HG03025 (cell line): ENCODE data around the gene NANP.
"Not testable (repeated sequence)": the region's sequence is repeated elsewhere in the genome, so short reads cannot be mapped to it uniquely, and the experiment has no call there.

Source experiments
- ATAC-seq: cut with Tn5 transposase; IDR thresholded peaks from one replicate; pipeline ENCODE4 v1.9.1; 2021; ENCODE audit warnings: mild to moderate bottlenecking, moderate library complexity; ENCODE audit not compliant: unreplicated experiment, low FRiP score

Gene NANP

DNA sequence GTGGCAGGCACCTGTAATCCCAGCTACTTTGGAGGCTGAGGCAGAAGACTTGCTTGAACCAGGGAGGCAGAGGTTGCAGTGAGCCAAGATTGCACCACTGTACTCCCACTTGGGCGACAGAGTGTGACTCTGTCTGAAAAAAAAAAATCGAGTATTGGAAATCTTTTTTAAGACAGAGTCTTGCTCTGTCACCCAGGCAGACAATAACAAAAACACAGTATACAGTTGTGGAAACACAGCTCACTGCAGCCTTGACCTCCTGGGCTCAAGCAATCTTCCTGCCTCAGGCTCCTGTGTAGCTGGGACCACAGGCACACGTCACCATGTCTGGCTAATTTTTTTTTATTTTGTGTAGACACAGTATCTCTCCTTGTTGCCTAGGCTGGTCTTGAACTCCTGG lies 15.0 kb downstream of the NANP start:
- ATAC-seq, result no peak

- ATAC-seq, result no peak
Measured at GRCh38 chr20:25606094-25606695, 17.6 kb downstream of the NANP start.

DNA sequence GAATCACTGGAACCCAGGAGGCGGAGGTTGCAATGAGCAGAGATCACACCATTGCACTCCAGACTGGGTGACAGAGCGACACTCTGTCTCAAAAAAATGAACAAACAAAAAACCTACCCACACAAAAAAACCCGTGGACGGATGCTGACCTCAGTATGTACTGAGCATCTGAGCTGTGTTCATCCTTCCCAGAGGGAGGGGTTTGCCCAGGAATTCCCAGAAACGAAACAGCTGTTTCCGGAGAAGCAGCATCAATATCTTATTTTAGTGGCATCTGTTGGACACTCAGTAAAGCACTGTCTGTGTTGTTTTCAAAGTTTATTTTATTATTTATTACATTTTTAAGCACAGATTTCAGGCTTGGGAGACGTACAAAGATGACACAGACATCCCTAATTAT lies 18.7 kb downstream of the NANP start:
- ATAC-seq, result no peak

DNA sequence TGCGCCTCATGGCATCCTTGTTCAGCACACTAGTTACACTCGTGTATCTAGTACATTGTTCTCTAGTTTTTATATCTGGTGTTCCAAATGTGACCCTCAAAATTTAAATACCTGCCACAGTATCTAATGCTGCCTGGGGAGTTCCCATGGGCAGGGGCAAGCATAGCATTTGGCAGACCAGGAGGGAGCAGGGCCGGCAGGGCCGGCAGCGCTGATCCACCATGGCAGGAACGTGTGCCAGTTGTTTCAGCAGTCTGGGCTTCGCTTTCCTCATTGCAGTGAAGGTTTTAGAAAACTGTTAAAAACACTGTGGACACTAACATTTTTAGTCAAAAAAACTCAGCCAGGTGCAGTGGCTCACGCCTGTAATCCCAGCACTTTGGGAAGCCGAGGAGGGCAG lies 19.2 kb downstream of the NANP start:
- no peak for ATAC-seq

GRCh38 chr20:25602914-25603309 lies 20.9 kb downstream of the NANP start:
- not testable (repeated sequence) for ATAC-seq

DNA sequence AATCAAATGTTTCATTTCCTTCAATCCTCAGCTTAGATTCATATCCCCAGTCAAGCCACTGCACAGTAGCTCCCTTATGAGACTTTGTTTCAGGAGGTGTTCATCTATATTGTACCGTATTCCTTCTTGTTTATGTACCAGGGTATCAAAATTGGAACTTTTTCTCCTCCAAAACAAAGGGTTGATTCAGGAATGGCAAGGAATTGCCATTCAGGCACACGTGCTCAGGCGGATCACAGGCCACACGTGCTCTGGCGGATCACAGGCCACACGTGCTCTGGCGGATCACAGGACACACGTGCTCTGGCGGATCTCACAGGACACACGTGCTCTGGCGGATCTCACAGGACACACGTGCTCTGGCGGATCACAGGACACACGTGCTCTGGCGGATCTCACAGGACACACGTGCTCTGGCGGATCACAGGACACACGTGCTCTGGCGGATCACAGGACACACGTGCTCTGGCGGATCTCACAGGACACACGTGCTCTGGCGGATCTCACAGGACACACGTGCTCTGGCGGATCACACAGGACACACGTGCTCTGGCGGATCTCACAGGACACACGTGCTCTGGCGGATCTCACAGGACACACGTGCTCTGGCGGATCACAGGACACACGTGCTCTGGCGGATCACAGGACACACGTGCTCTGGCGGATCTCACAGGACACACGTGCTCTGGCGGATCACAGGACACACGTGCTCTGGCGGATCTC lies 21.5 kb downstream of the NANP start:
- not testable (repeated sequence) for ATAC-seq

- no peak for ATAC-seq
Measured at GRCh38 chr20:25601659-25602058, 22.2 kb downstream of the NANP start.

DNA sequence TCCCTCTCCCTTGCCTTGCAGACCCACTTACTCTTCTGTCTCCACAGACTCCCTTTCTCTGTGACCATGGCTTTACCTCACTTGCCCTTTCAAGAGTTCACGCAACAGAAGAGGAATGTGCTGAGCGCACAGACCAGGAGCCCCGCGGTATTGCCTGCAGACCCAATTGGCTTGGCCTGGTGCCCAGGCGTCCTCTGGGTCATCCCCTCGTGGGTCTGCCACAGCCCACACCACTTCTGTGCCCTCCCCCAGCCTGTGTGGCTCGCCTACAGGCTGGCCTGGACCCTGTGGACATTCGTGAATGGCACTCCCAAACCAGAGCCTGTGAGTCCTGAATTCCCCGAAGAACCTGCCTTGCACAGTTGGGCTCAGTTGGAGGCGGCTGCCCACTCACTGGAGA lies 23.2 kb downstream of the NANP start:
- no peak for ATAC-seq

GRCh38 chr20:25592135-25592852 lies 31.5 kb downstream of the NANP start:
- no peak for ATAC-seq

- not testable (repeated sequence) for ATAC-seq
Measured at GRCh38 chr20:25590778-25591177, 33.0 kb downstream of the NANP start.

DNA sequence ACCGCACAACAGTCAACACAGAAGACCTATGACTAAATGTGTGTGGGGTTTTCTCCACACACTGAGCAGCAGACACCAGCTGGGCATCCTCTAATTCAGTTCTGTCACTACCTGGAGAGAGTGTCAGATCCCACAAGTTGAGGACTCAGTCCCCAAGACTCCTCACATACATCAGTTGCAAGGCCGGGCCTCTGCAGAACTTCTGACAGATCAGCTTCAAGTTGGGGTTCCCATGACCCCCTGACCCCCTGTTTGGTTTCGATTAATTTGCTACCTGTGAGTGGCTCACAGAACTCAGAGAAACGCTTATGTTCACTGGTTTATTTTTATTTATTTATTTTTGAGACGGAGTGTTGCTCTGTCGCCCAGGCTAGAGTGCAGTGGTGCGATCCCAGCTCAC lies 35.3 kb downstream of the NANP start:
- no peak for ATAC-seq

DNA sequence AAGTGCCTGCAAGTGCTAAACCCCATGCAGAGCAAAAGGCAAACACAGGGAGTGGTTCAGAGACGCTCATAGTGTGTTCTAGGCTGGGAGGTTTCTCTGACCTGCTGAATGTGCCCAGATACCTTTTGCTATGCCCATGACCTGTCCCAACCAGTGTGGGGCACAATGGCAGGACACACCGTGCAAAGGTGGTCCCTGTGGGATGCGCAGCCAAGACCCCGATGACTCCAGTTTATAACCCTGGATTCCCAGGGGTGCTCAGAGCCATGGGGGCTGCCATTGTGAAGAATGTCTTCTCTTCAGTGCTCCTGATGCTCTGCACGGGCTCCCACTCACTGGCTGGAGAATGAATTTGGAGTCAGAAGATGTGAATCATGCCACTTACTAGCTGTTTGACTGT lies 36.3 kb downstream of the NANP start:
- ATAC-seq, result no peak

DNA sequence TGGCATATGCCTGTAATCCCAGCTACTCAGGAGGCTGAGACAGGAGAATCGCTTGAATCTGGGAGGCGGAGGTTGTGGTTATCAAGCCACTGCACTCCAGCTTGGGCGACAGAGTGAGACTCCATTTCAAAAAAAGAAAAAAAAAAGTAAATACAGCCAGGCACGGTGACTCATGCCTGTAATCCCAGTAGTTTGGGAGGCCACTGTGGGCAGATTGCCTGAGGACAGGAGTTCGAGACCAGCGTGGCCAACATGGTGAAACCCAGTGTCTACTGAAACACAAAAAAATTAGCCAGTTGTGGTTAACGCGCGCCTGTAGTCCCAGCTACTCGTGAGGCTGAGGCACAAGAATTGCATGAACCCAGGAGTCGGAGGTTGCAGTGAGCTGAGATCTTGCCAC lies 36.9 kb downstream of the NANP start:
- ATAC-seq, result no peak

GRCh38 chr20:25584905-25585704 lies 38.7 kb downstream of the NANP start, which contains the start of gene NINL:
TSS of gene NINL (minus strand) at chr20:25585531. CDS start at chr20:25526587, 58,944 bp downstream.
- ATAC-seq, result no peak

DNA sequence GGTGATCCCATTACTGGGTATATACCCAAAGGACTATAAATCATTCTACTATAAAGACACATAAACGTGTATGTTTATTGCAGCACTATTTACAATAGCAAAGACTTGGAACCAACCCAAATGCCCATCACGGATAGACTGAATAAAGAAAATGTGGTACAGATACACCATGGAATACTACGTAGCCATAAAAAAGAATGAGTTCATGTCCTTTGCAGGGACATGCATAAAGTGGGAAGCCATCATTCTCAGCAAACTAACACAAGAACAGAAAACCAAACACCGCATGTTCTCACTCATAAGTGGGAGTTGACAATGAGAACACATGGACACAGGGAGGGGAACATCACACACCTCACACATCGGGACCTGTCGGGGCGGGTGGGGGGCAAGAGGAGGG lies 40.2 kb downstream of the NANP start:
- not testable (repeated sequence) for ATAC-seq

DNA sequence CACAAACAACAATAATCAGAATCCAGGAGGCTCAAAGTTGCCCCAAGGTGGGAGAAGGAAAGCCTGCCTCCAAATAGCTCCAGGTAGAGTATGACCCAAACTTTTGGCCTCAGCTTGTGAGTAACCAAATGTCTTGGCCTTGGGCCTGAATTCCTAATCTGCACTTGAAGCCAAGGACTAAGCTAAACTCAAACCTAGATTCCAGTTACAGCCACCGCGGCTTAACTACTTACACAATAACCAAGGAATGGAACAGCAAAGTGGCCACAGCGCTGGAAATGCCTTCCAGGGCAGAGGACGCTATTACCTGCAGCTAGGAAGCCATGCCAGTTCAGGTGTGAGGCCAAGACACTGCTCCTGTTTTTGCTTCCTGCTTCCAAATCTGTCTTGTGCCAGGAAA lies 43.1 kb downstream of the NANP start:
- no peak for ATAC-seq

GRCh38 chr20:25579081-25579770 lies 44.6 kb downstream of the NANP start:
- ATAC-seq, result no peak

DNA sequence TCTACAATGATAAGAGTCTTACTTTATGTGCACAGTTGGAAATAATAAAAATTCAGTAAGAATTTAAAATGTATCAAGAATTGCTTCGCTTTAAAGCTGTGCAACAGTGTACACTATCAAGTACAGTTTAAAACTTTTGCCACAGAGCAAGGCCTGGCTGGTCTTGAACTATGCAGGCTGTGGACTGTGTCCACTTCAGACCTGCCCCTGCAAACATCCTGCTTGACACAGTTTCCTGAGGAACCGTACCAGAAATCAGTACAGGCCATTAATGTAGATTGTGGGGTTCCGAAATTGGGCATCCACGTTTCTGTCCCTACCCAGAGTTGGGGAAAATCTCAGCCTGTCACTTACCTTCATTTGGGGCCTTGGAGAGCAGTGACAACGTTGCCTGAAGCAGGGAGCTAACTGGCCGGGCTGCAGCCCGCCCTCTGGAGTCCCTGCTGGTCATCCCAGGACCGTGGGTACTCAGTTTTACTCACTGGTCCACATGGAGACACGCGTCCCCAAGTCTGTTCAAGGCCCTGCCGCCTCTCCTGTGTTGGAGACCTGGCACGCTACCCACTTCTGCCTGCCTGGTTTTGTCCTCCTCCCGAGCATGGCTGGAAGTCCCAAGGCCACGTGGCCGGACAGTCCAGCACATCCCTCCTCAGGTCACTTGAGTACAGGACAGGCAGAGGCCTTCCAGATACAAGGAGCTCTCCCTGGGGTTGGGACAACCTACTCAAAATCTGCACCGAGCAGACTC lies 46.9 kb downstream of the NANP start:
- no peak for ATAC-seq

- no peak for ATAC-seq
Measured at GRCh38 chr20:25574411-25574810, 49.4 kb downstream of the NANP start.
